GM19025 (cell line): Measurements from ENCODE around the gene NYAP1.
"Not testable (repeated sequence)": the region's sequence is repeated elsewhere in the genome, so short reads cannot be mapped to it uniquely, and the experiment has no call there.

Source experiments
- ATAC-seq: cut with Tn5 transposase; IDR thresholded peaks from one replicate; pipeline ENCODE4 v1.9.1; 2021; ENCODE audit warnings: mild to moderate bottlenecking, low read depth, moderate library complexity; ENCODE audit not compliant: unreplicated experiment

Gene NYAP1

GRCh38 chr7:100483722-100484672 is at the start of gene NYAP1:
TSS of gene NYAP1 (plus strand) at chr7:100483927. CDS start at chr7:100485312, 1,385 bp downstream.
- ATAC-seq: peak; percentile 24

DNA sequence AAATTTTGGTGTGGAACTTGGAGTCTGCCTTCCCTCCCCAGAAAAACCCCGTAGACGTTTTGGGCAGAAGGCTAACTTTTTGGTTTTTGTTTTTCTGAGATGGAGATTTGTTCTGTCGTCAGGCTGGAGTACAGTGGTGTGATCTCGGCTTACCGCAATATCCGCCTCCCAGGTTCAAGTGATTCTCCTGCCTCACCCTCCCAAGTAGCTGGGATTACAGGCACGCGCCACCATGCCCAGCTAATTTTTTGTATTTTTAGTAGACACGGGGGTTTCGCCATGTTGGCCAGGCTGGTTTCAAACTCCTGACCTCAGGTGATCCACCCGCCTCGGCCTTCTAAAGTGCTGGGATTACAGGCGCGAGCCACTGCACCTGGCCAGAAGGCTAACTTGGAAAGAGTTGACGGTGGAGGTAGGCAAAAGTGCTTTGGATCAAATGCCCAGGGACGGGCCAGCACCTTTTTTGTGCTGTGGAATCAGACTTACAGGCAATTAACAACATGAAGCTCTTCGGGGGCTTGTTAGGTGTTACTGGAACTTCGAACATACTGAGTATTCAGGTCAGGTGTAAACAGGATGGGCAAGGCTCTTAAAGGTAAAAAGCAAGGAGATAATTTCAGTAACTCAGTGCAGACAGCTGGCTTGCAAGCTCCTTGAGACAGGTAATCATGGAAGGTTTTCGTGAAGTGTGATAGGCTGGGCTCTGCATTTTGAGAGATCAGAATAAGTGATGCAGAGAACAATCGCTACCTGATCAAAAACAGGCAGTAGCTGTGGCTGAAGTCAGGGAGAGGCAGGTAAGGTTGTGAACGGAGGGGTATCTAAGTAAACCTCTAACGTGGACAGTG is 49.2 kb upstream of the NYAP1 start:
- ATAC-seq: no peak

DNA sequence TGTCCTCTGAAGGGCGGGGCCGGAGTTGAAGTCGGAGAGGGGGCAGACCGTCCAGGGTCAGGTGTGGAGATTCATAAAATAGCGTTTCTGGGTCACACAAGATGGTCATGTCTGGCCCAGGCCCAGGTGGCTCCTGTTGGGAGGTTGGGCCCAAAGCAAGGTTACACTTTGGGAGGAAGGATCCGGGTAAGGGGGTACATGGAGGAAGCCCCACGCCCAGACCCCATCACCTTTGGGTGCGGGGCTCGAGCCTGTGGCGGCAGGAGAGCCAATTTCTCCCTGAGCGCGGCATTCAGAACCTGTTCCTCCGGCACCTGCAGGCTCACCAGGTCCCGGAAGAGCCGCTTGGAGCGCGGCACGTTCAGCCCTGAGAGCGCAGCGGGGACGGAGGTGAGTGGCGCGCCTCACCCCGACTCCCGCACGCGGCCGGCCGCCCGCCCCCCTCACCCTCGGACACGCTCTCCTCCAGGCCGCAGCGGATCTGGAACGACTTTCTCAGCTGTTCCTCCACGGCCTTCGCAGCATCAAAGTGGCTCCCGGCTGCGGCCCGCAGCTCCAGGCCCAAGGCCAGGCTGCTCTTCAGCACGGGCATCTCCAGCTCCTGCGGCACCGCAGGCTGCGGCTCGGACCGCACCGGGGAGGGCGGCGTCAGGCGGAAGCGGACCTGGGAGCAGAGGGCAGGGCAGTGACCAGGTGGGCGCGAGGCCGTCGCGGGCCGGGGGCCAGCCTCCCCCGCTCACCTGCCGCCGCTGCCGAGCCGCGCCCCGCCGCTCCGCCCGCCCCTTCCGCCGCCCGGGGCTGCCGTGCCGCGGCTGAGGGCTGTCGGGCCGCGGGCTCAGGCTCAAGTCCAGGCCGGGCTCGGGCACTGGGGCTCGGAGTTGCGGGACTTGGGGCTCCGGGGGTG is 48.1 kb upstream of the NYAP1 start:
- peak; percentile 27 for ATAC-seq

GRCh38 chr7:100437150-100438100 is 46.3 kb upstream of the NYAP1 start:
- ATAC-seq: no peak

DNA sequence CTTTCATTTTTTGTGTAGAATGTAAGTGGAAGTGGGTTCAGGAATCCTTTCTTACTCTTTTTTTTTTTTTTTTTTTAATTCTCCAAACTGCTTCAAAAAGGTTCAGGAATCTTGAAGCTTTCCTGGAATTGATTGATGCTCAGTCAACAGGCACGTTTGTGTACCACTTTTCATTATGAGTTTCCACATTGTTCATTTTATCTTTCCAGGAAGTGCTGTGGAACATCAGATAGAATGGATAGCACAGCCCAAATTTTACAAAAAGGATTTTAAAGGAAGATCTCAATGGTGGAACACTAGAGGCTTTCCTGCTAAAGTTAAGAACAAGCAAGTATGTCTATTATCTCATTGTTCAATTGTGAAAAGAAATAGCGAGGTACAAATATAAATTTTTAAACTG is 45.6 kb upstream of the NYAP1 start:
- ATAC-seq: no peak

- ATAC-seq: not testable (repeated sequence)
Measured at GRCh38 chr7:100438731-100439130, 45.0 kb upstream of the NYAP1 start.

DNA sequence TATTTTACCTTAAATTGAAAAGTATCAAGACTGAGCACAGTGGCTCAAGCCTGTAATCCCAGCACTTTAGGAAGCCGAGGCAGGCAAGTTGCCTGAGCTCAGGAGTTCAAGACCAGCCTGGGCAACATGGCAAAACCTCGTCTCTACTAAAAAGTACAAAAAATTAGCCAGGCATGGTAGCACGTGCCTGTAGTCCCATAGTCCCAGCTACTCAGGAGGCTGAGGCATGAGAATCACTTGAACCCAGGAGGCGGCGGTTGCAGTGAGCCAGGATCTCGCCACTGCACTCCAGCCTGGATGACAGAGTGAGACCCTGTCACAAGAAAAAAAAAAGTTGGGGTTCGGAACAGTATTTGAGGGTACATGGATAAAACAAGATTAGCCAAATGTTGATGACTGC is 44.5 kb upstream of the NYAP1 start:
- ATAC-seq: not testable (repeated sequence)

- ATAC-seq: no peak
Measured at GRCh38 chr7:100441641-100442535, 41.8 kb upstream of the NYAP1 start.

GRCh38 chr7:100443096-100443840 is 40.5 kb upstream of the NYAP1 start:
- ATAC-seq: no peak

DNA sequence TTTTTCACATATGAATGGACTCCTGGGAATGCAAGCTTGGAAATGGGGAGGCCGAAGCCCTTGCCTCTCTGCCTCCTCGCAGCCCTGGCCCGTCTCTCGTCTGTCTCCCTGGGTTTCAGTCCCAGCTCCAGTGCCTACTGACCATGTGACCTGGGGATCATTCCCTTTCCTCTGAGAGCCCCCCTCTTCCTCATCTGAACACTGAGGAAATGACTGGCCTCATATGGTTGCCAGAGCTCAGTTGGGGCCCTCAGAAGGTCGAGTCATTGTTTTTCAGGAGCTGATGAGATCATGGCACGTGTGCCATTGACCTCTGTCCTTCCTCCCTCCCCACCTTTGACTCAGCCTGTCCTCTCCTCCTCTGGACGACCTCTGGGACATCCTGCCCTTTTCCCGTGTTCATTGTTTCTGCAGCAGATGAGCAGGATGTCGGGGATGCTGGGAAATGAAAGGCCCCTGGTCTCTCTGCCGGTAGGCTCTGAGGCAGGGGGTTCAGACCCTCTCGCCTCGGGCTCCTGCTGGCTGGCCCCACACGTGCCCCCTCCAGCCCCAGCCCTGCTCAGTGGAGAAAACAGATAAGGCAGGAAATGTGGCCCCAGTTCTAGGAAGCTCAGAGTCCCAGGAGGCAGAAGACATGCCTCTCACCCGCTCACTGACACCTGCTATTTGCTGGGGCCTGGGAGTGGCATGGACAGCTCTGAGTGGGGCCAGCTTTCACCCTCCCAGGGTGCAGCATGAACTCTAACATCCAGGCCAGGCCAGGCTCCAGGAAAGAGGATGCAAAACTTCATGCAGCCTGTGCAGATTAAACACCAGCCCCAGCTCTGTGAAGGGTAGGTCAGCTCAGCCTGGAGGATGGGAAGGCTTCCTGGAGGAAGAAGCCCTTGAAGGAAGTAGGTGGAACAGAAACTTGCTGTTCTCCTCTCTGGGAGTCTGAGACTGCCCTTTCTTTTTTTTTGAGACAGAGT is 39.1 kb upstream of the NYAP1 start:
- ATAC-seq: no peak

GRCh38 chr7:100446040-100446439 is 37.7 kb upstream of the NYAP1 start:
- ATAC-seq: no peak

GRCh38 chr7:100447363-100447762 is 36.4 kb upstream of the NYAP1 start:
- ATAC-seq: not testable (repeated sequence)

GRCh38 chr7:100449190-100449795 is 34.4 kb upstream of the NYAP1 start:
- ATAC-seq: no peak

- ATAC-seq: no peak
Measured at GRCh38 chr7:100452513-100452912, 31.2 kb upstream of the NYAP1 start.

- ATAC-seq: not testable (repeated sequence)
Measured at GRCh38 chr7:100453854-100454253, 29.9 kb upstream of the NYAP1 start.

- no peak for ATAC-seq
Measured at GRCh38 chr7:100455206-100455605, 28.5 kb upstream of the NYAP1 start.
